ENCODE measurements around the gene AGAP9.
"Not testable (repeated sequence)": the region's sequence is repeated elsewhere in the genome, so short reads cannot be mapped to it uniquely, and the experiment has no call there.

AGAP9 gene

DNA sequence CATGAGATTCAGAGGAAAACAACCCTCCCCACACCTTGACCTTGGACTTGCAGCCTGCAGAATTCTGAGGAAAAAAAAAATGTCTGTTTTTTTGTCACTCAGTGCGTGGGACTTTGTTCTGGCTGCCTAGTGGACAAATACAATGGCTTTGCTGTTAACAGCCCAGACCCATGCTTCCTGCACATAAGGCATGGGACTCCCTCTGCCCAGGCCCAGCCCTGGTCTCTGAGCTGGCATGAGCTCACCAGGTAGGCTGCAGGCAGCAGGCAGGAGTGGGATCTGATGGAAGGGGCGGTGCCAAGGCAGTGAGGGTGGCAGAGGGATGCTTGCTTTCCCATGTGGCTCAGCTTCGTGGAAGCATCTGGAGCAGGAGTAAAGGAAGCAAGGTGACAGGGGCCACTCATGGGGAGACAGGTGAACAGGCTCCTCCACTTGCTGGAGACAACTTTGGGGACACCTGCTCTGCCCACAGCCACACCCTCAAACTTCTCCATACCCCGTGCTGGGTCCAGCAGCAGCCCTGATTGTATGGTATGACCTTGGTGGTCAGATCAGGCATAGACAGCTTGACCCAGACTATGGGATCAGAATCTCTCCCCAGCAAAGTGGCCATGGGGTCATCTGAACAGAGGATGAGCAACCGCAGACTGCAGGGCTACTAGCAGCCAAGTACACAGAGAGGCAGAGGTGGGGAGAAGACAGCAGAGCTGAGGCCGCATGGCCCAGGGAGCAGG is 66.5 kb downstream of the AGAP9 start:
- no peak for DNase-seq

DNA sequence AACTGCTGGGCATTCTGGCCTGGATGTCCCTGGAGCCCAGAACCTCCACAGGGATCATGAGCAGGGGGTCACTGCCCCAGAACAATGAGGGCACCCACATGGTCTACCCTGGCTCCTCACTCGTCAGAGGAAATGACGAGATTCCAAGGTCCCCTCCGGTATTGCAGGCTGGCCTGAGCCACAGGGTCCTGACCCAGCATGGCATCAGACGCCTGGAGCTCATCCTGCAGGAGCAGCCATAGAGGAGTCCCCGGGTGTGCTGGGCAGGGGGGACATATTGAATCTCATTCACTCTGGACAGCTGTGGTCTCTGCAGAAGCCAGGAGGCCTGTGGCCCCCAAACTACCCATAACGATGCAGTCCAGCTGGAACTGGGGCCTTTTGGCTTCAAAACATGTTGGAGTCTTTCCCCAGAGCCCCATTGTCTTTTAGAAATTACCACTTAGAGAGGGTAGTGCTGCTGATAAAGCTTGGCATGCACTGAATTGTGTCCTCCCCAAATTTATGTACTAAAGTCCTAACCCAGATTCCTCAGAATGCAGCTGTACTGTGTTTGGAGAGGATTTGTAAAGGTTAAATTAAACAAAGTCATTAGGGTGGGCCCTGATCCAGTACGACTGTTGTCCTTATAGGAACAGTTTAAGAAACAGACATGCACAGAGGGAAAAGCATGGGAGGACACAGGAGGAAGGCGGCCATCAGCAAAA is 67.2 kb downstream of the AGAP9 start:
- no peak for DNase-seq

DNA sequence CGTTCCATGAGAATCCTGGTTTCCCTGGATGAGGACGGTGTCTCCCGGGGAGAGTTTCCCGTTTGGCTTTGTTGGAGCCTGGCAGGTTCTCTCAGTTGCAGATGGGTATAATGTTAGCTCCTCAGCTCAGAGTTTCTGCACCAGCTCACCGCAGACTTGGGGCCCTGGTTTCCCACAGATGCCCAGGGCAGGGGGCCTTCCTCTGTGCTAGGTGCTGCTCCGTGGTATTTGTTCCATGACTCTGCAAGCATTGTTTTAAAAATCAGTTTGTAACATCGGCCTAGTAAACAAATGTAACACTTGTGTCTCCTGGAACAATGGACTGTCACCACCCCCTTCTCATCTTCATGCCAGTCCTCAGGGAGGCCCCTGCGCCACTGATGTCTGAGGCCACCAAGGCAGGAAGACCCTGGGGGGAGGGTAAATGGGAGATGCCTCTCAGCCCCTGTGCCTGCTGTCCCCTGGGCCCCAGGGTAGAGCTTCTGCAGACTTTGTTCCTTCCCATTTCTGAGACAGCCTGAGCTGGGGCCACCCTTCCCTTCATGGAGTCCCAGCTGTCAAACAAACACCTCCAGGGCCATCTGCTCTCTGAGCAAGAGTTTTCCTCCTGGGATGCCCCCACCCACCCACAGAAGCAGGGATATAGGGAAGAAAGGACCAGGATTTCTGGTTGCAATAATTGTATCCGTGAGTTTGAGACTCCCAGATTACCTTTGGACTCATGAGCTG is 67.9 kb downstream of the AGAP9 start:
- not testable (repeated sequence) for DNase-seq

DNA sequence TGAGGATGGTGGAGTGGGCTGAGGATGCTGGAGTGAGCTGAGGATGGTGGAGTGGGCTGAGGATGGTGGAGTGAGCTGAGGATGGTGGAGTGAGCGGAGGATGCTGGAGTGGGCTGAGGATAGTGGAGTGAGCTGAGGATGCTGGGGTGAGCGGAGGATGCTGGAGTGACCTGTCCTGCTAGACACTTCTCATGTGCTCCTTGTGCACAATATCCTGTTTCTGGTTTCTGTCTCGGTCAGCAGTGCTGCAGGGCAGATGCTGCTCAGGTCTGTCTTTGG is 68.7 kb downstream of the AGAP9 start:
- no peak for DNase-seq

DNA sequence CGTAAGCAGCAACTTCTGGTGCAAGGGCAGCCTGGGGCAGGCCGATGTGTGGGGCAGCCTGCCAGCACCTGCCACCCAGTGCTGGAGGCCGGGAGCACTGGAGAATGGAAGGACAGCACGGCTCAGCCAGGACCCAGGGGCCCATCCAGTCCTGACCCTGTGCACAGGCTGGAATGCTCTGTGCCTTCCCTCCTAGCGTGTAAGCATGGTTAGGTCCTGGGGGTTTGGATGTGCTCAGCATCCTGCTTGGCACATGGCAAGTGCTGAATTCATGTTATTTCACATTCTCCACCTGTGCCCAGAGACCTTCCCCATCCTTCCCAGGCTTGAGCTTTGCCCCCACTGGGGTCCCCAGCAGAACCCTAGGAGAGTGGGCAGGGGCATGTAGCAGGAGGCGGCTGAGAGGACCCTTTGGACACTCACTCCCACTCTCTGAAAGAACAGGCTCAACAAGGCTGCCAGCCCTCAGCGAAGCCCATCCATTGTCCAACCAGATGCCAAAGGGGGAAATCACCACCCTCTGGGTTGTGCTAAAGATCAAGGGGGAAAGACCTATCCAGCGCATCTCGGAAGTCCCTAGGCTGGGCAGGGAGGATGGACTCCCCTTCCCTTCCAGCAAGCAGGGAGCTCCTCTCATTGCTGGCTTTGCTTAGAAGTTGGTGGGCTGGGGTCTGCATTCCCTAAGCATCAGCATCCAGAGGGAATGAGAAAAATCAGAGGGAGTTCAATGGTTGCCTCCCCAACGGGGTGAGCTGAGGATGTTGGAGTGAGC is 69.2 kb downstream of the AGAP9 start:
- DNase-seq: no peak

DNA sequence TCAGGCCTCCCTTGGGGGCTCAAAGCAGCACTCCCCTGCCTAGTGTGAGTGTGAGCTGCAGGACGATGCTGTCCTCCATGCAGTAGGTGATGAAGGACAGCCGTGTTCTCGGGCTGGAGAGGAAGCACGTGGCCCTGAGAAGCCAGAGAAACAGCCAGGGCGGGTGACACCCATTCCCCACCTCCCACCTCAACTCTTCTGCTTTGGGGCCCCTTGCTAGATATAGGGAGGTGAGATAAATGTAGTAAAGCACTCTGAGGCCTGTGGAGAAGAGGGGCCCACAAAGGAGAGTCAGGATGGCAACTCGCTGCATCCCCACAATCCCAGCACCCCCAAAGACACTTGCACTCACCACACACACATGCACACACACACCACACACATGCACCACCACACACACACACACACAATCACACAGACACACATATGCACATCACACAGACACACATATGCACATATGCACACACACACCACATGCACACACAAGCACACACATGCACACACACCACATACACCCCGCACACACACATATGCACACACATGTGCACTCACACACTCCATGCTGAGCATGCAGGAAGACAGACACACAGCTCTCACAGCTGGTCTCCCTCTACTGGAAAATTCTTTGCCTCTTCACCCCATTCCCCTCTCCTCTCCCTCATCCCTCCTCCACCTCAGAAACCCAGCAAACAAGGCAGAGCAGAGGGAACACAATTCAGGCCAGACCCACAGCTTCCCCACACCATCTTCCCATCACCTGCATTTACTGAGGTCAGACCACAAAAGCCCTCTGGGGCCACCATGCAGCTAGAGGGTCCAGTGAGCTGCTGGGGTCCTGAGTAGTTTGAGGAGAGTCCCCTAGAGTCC is 70.1 kb downstream of the AGAP9 start:
- DNase-seq: no peak

DNA sequence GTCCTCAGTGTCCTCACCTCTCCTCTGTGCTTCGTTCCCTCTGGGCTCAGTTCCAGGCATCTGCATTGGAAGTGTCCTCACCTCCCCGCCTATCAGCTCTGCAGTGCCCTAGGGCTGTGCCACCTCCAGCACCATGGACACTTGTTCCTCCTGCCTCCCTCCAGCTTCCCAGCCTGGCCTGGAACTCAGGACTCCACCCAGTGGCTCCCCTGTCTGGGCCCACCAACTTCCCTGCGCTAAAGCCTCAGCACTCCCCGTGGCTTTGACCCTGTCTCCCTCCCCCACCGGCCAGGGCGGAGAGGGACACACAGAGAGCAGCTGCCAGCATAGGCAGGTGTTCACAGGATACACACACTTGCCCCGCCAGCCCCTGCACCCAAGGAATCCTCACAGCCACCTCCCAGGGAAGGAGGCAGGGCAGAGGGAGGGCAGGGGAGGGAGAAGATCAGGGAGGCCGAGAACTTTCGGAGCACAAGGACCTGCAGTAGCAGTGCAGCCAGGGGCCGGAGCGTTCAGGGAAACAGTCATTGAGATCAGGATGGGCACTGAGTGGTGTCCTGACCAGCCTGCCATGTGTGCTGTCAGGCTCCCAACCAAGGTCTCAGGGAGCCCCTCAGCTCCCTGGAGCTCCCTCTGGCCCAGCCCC is 70.8 kb downstream of the AGAP9 start:
- DNase-seq: no peak

DNA sequence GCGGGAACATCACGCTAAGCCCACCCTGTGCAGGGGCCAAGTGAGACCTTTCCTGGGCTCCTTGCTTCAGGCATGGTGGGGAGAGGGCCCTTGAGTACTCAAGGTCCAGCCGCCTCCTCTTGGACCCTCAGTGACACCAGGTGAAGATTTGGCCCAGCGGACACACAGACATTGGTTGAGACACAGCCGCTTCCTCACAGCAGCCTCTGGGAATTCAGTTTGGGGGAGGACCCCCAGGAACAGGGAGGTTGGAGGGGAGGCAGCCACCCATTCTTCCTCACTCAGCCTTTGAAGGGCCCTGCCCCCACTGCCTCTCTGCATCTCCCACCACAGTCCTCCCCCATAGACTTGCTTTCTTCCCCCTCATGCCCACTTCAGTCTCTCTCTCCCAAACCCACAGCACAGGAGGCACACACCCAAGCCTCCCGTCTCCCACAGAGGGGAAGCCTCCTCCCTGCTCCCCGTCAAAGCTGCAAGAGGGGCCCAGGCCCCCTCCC is 71.4 kb downstream of the AGAP9 start:
- DNase-seq: no peak
